GM12872 (cell line): ENCODE data around the gene SERTM2.

Source experiments
- CTCF ChIP-seq: IDR thresholded peaks from 3 replicates; pipeline ENCODE4 v1.5.1; 2011; ENCODE audit warnings: low read depth, mild to moderate bottlenecking, low read length, moderate library complexity; ENCODE audit not compliant: insufficient read depth

Gene SERTM2

GRCh38 chrX:111507933-111508332 lies 3.5 kb upstream of the SERTM2 start:
- no peak for TF ChIP-seq CTCF

- TF ChIP-seq CTCF, result no peak
Measured at GRCh38 chrX:111515298-111515697, 3.9 kb downstream of the SERTM2 start.

DNA sequence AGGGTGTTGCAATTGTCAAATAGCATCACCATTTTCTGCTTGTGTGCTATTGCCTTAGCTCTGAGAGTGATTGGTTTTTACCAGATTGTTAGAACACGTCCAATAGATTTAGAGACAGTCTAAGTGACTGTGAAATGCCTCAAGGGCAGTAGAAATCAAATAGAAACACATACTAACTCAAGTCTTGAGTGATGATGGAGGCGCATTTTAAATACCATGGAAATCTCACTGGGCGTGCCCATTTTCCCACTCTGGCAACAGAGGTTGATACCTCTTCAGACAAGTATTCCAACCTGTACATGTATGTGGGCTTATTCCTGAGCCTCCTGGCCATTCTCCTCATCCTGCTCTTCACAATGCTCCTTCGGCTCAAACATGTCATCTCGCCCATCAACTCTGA lies 7.2 kb downstream of the SERTM2 start:
- no peak for TF ChIP-seq CTCF

DNA sequence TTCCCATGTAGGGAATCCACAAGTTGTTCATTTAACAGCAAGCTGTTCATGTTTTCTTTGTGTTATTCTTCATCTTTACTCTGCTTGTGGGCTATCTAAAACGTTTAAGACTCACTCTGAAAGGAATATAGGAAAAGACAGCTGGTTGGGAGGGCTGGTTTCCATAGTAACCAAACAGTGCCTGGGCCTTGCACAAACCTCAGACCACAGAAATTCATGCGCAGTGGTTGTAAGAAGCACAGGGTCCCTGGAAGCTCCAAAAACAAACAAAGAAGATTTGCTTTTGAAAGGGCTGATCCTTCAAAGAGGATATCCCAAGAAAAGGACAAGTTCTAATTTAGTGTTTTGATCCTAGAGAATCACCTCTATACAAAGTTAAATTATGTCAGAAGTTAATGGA lies 7.8 kb downstream of the SERTM2 start:
- TF ChIP-seq CTCF, result no peak

- TF ChIP-seq CTCF, result no peak
Measured at GRCh38 chrX:111520506-111520905, 9.1 kb downstream of the SERTM2 start.

- no peak for TF ChIP-seq CTCF
Measured at GRCh38 chrX:111521169-111521568, 9.7 kb downstream of the SERTM2 start.

- TF ChIP-seq CTCF, result no peak
Measured at GRCh38 chrX:111543212-111543741, 31.8 kb downstream of the SERTM2 start.

DNA sequence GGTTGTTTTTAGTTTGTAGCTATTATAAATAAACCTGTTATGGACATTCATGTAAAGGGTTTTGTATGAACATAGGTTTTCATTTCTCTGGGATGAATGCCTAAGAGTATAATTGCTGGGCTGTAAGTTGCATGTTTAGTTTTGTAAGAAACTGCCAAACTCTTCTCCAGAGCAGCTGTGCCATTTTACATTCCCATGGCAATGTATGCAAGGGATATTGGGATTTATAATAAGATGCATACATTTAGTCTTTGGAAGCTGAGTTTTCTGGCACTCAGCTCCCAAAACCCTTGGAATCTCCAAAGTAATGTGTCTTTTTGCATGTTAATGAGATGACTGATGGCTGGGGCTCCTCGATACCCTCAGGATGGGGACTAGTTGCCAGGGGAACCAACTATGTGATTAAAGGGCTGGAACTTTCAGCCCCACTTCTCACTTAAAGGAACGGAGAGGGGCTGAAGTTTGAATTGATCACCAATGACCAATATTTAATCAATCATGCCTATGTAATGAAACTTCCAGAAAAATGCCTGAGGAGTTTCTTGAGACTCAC lies 44.0 kb downstream of the SERTM2 start:
- TF ChIP-seq CTCF, result no peak
